ENCODE results near the gene FOXA3. TPM values are rescaled to one million over a fixed set of nuclear protein-coding genes. Genes with fewer than 3 reads are reported as not detected.

Gene FOXA3
- total and polyA plus RNA-seq, 2 experiments from 2014 or later: 11.1 to 17.5 TPM

DNA sequence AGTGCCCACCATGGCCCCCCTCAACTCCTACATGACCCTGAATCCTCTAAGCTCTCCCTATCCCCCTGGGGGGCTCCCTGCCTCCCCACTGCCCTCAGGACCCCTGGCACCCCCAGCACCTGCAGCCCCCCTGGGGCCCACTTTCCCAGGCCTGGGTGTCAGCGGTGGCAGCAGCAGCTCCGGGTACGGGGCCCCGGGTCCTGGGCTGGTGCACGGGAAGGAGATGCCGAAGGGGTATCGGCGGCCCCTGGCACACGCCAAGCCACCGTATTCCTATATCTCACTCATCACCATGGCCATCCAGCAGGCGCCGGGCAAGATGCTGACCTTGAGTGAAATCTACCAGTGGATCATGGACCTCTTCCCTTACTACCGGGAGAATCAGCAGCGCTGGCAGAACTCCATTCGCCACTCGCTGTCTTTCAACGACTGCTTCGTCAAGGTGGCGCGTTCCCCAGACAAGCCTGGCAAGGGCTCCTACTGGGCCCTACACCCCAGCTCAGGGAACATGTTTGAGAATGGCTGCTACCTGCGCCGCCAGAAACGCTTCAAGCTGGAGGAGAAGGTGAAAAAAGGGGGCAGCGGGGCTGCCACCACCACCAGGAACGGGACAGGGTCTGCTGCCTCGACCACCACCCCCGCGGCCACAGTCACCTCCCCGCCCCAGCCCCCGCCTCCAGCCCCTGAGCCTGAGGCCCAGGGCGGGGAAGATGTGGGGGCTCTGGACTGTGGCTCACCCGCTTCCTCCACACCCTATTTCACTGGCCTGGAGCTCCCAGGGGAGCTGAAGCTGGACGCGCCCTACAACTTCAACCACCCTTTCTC lies 8.2 kb downstream of the FOXA3 start:
- no peaks in the 10 kb centered on the region for H3K27me3 ChIP-seq (ENCODE audit: insufficient read depth)
- peaks cover 10% of the 10 kb centered on the region; the same call in 1 of the 2 replicates for H3K4me1 ChIP-seq (ENCODE audit: insufficient read depth)
- 0 out of 2 replicates have a peak, but pooled peaks cover 4% of the 10 kb centered on the region for H3K9me2 ChIP-seq (ENCODE audit: insufficient read depth)
- H3F3A ChIP-seq (replicated peaks; ENCODE audit: low read depth): peaks cover 6% of the 10 kb centered on the region; the same call in 1 of the 2 replicates
- TF ChIP-seq ZNF331 (CRISPR knock-in tag; IDR thresholded peaks at IDR 0.05; ENCODE audit: low read depth) (no peak), STAT1 (IDR thresholded peaks at IDR 0.05; ENCODE audit: unreplicated experiment) (no peak), EZH2phosphoT487 (IDR thresholded peaks at IDR 0.05; ENCODE audit: unreplicated experiment) (no peak)
- no peak overlapping the region for H3K27ac ChIP-seq (ENCODE audit: low read depth)
- no peak for ATAC-seq
- H3K4me3 Mint-ChIP-seq: no peak overlapping the region
- H3K79me2 ChIP-seq (replicated peaks; ENCODE audit: insufficient read depth): peaks cover 18% of the 10 kb centered on the region
- H3K4me3 ChIP-seq: no peak overlapping the region
- H3K9me3 Mint-ChIP-seq: no peaks in the 10 kb centered on the region
- H2AFZ ChIP-seq: no peak overlapping the region
- H3K36me3 ChIP-seq (ENCODE audit: insufficient read depth): no peaks in the 10 kb centered on the region
- no peak for DNase-seq (ENCODE audit: low spot score)
- H3K27ac Mint-ChIP-seq: no peak overlapping the region
- peaks cover 20% of the 10 kb centered on the region for H3K36me3 Mint-ChIP-seq (ENCODE audit: low read depth)
- H3K27me3 Mint-ChIP-seq (ENCODE audit: insufficient read depth, low read depth, poor library complexity): peaks cover 13% of the 10 kb centered on the region
- no peaks in the 10 kb centered on the region; the same call in 1 of the 2 replicates for H4K20me1 ChIP-seq (replicated peaks; ENCODE audit: insufficient read depth)
- H3K4me1 Mint-ChIP-seq: peaks cover 28% of the 10 kb centered on the region
- H3K4me2 ChIP-seq: no peak overlapping the region

DNA sequence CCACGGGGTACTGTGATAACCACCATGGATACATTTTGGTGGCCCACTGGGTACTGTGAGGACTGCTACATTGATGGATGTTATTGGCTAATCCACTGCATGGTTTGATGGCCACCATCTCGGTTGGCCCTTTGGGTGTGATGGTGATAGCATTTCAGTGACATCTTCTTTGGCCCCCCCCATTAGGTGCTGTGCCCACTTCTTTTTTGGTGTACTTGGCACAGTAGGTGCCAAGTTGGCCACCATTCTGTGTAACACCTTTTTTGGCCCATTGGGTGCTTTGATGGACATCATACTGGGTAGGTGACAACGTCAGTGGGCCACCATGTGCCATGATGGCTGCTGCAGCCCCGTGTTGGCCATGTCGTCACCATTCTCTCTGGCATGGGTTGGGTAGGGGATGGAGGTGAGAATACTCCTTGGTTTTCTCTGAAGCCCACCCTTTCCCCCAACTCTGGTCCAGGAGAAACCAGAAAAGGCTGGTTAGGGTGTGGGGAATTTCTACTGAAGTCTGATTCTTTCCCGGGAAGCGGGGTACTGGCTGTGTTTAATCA lies 9.2 kb downstream of the FOXA3 start:
- no peak for DNase-seq (ENCODE audit: low spot score)
- Mint-ChIP-seq H3K36me3 (ENCODE audit: low read depth) (peaks cover 20% of the 10 kb centered on the region), H3K27ac (no peak overlapping the region), H3K4me3 (no peak overlapping the region), H3K4me1 (peaks cover 28% of the 10 kb centered on the region), H3K9me3 (no peaks in the 10 kb centered on the region), H3K27me3 (ENCODE audit: insufficient read depth, low read depth, poor library complexity) (peaks cover 11% of the 10 kb centered on the region)
- peaks cover 12% of the 10 kb centered on the region for H3K79me2 ChIP-seq (replicated peaks; ENCODE audit: insufficient read depth)
- no peak overlapping the region for H2AFZ ChIP-seq
- no peak for TF ChIP-seq POLR2AphosphoS5 (IDR thresholded peaks at IDR 0.05; ENCODE audit: low read depth)
- H4K20me1 ChIP-seq (replicated peaks; ENCODE audit: insufficient read depth): no peaks in the 10 kb centered on the region; the same call in 1 of the 2 replicates
- H3K4me2 ChIP-seq: no peak overlapping the region
- no peak overlapping the region for H3K4me3 ChIP-seq
- ATAC-seq: no peak
- H3K27ac ChIP-seq (ENCODE audit: low read depth): no peak overlapping the region
- H3K36me3 ChIP-seq (ENCODE audit: insufficient read depth): no peaks in the 10 kb centered on the region
- 0 out of 2 replicates have a peak, but pooled peaks cover 4% of the 10 kb centered on the region for H3K9me2 ChIP-seq (ENCODE audit: insufficient read depth)
- H3K4me1 ChIP-seq (ENCODE audit: insufficient read depth): peaks cover 7% of the 10 kb centered on the region; the same call in 1 of the 2 replicates
- peaks cover 6% of the 10 kb centered on the region; the same call in 1 of the 2 replicates for H3F3A ChIP-seq (replicated peaks; ENCODE audit: low read depth)
- no peaks in the 10 kb centered on the region for H3K27me3 ChIP-seq (ENCODE audit: insufficient read depth)

- no peak overlapping the region; the same call in 2 of the 3 replicates for H3K4me3 Mint-ChIP-seq
- peaks cover 11% of the 10 kb centered on the region for H3K27me3 Mint-ChIP-seq (ENCODE audit: insufficient read depth, low read depth, poor library complexity)
- Histone ChIP-seq H3K27ac (ENCODE audit: low read depth) (no peak overlapping the region), H3F3A (replicated peaks; ENCODE audit: low read depth) (peaks cover 6% of the 10 kb centered on the region; the same call in 1 of the 2 replicates), H3K4me1 (ENCODE audit: insufficient read depth) (peaks cover 7% of the 10 kb centered on the region; the same call in 1 of the 2 replicates), H2AFZ (no peak overlapping the region), H3K79me2 (replicated peaks; ENCODE audit: insufficient read depth) (no peaks in the 10 kb centered on the region; the same call in 1 of the 2 replicates), H3K9me2 (ENCODE audit: insufficient read depth) (0 out of 2 replicates have a peak, but pooled peaks cover 4% of the 10 kb centered on the region), H3K27me3 (ENCODE audit: insufficient read depth) (no peaks in the 10 kb centered on the region), H3K4me3 (no peak overlapping the region), H3K36me3 (ENCODE audit: insufficient read depth) (no peaks in the 10 kb centered on the region), H3K4me2 (no peak overlapping the region), H4K20me1 (replicated peaks; ENCODE audit: insufficient read depth) (no peaks in the 10 kb centered on the region; the same call in 1 of the 2 replicates)
- peaks cover 38% of the 10 kb centered on the region for H3K4me1 Mint-ChIP-seq
- DNase-seq (ENCODE audit: low spot score): no peak
- no peak for ATAC-seq
- H3K9me3 Mint-ChIP-seq: no peaks in the 10 kb centered on the region
- H3K36me3 Mint-ChIP-seq (ENCODE audit: low read depth): peaks cover 17% of the 10 kb centered on the region
- no peak overlapping the region for H3K27ac Mint-ChIP-seq
- TF ChIP-seq NANOG (IDR thresholded peaks at IDR 0.05; ENCODE audit: borderline replicate concordance) (no peak), EZH2 (IDR thresholded peaks at IDR 0.05; ENCODE audit: low read depth, unreplicated experiment) (no peak), JUNB (IDR thresholded peaks at IDR 0.05; ENCODE audit: unreplicated experiment) (no peak), ZNF462 (CRISPR knock-in tag; IDR thresholded peaks at IDR 0.05) (no peak)
Observed at GRCh38 chr19:45874620-45874966, 10.5 kb downstream of the FOXA3 start.
